ENCODE measurements around the gene LZTFL1.

- TF ChIP-seq CTCF (conservative IDR thresholded peaks at IDR 0.05; ENCODE audit: low read depth in 2 of 2) (no peak), REST (IDR thresholded peaks at IDR 0.05; ENCODE audit: unreplicated experiment) (no peak), POLR2AphosphoS5 (IDR thresholded peaks at IDR 0.05; ENCODE audit: low read depth) (no peak)
Observed at GRCh38 chr3:45781271-45781670, 60.6 kb downstream of the LZTFL1 start.

Measured in GM23338 (cell line).